ENCODE results near the gene CAMSAP3.

- TF ChIP-seq, protein P1, sequence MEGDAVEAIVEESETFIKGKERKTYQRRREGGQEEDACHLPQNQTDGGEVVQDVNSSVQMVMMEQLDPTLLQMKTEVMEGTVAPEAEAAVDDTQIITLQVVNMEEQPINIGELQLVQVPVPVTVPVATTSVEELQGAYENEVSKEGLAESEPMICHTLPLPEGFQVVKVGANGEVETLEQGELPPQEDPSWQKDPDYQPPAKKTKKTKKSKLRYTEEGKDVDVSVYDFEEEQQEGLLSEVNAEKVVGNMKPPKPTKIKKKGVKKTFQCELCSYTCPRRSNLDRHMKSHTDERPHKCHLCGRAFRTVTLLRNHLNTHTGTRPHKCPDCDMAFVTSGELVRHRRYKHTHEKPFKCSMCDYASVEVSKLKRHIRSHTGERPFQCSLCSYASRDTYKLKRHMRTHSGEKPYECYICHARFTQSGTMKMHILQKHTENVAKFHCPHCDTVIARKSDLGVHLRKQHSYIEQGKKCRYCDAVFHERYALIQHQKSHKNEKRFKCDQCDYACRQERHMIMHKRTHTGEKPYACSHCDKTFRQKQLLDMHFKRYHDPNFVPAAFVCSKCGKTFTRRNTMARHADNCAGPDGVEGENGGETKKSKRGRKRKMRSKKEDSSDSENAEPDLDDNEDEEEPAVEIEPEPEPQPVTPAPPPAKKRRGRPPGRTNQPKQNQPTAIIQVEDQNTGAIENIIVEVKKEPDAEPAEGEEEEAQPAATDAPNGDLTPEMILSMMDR (IDR thresholded peaks at IDR 0.05) = no peak
- TF ChIP-seq POLR2A (IDR thresholded peaks at IDR 0.05) = no peak
Measured at GRCh38 chr19:7617735-7618134, 22.1 kb downstream of the CAMSAP3 start.
